ENCODE data around the gene PRKCE. TPM values are rescaled to one million over a fixed set of nuclear protein-coding genes. Genes with fewer than 3 reads are reported as not detected.

Gene PRKCE
- total RNA-seq, 2 experiments from 2014 or later, result 17.0 to 42.1 TPM

DNA sequence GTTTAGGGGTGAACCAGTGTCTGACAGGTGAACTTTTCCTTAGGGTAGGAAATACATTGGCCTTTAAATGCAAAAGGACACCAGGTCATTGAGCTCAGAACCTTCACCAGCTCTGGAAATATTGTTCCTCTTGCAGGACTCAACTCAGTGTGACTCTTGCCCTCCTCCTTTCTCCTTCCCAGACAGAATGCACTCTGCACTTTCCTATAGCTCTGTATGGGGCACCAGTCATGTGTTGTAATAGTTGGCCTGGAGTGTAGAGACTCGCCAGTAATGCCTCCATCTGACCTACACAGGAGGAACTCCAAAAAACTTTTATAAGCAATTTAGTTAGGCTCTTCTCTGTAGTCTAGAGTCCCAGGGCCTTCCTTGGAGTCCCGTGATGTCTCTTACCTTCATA lies 397.2 kb downstream of the PRKCE start:
- no peak for TF ChIP-seq EZH2phosphoT487 (IDR thresholded peaks at IDR 0.05; ENCODE audit: borderline replicate concordance, low read depth, low read length)
- TF ChIP-seq, protein P1, sequence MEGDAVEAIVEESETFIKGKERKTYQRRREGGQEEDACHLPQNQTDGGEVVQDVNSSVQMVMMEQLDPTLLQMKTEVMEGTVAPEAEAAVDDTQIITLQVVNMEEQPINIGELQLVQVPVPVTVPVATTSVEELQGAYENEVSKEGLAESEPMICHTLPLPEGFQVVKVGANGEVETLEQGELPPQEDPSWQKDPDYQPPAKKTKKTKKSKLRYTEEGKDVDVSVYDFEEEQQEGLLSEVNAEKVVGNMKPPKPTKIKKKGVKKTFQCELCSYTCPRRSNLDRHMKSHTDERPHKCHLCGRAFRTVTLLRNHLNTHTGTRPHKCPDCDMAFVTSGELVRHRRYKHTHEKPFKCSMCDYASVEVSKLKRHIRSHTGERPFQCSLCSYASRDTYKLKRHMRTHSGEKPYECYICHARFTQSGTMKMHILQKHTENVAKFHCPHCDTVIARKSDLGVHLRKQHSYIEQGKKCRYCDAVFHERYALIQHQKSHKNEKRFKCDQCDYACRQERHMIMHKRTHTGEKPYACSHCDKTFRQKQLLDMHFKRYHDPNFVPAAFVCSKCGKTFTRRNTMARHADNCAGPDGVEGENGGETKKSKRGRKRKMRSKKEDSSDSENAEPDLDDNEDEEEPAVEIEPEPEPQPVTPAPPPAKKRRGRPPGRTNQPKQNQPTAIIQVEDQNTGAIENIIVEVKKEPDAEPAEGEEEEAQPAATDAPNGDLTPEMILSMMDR (conservative IDR thresholded peaks at IDR 0.05; ENCODE audit: low read length), result no peak
- intact Hi-C loops (cut with micrococcal nuclease; ENCODE audit: unreplicated experiment), result no loop called here
- Histone ChIP-seq H3K9me3 (ENCODE audit: low read length) (no peaks in the 10 kb centered on the region), H3K4me3 (ENCODE audit: low read depth, low read length, poor library complexity, severe bottlenecking) (no peak overlapping the region), H3K9me2 (ENCODE audit: insufficient read depth, low read length) (no peaks in the 10 kb centered on the region), H4K20me1 (ENCODE audit: insufficient read depth, low read length) (no peaks in the 10 kb centered on the region), H3K4me1 (ENCODE audit: insufficient read depth, low read length, poor library complexity, severe bottlenecking) (no peaks in the 10 kb centered on the region), H3K27ac (ENCODE audit: low read depth, low read length, poor library complexity, severe bottlenecking) (no peak overlapping the region), H2AFZ (ENCODE audit: low read length) (no peak overlapping the region), H3K36me3 (ENCODE audit: insufficient read depth, low read length) (no peaks in the 10 kb centered on the region), H3K4me2 (ENCODE audit: low read length) (no peak overlapping the region), H3K79me2 (ENCODE audit: insufficient read depth, low read depth, low read length) (no peaks in the 10 kb centered on the region)
- no peak for DNase-seq (ENCODE audit: low spot score)
- no TSS peak for BruUV-seq (replicated peaks)
- CTCF ChIA-PET (ENCODE audit: unreplicated experiment), result no interaction called here
- POLR2A ChIA-PET, result interaction anchor here (0.6 kb wide), 1 partner anchor 489 kb away, joined by 3 read pairs; no protein-coding TSS in a partner anchor

DNA sequence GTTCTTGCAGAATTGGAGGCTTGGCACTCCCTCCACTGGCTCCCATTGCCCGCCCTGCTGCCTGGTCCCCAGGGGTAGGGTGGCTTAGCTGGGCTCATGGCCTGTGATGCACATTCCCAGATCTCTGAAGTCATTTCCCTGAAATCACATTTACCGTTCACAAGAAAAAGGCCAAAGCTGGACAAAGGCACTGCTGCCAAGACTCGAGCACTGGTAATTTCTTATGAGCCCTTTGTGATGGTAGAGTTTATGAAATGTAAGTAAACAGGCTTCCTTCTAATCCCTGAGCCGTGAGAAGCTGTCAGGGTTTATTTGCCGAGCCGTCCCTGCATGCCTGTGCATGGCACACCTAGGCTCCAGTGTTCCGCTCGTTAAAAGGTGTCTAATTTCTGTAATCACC lies 398.6 kb downstream of the PRKCE start:
- CTCF ChIA-PET (ENCODE audit: unreplicated experiment), result no interaction called here
- intact Hi-C loops (cut with micrococcal nuclease; ENCODE audit: unreplicated experiment), result no loop called here
- no TSS peak for BruUV-seq (replicated peaks)

DNA sequence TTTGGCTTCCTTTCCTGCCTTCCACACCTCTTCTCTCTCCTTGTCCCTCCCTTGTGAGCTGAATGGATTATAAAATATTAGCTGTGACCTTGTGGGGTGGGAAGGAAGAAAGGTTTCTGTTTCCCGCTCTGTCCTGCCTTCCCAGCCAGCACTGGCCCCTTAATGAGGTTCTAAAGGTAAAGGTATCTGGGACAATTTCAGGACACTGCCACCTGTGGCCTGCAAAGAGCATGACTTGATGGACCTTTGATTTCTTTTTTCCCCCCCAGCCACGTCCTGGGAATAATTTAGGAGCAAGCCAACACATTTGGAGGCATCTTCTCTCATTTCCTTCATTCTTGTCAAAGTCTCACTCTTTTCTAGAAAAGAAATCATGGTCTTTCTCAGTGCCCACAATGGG lies 399.0 kb downstream of the PRKCE start:
- no peaks in the 10 kb centered on the region for H3K9me2 ChIP-seq (ENCODE audit: insufficient read depth, low read length)
- H3K4me3 ChIP-seq (ENCODE audit: low read depth, low read length, poor library complexity, severe bottlenecking), result no peak overlapping the region
- ChIA-PET POLR2A (interaction anchor here (1.0 kb wide), 1 partner anchor 85 kb away, joined by 3 read pairs; no protein-coding TSS in a partner anchor), CTCF (ENCODE audit: unreplicated experiment) (no interaction called here)
- no peaks in the 10 kb centered on the region for H3K4me1 ChIP-seq (ENCODE audit: insufficient read depth, low read length, poor library complexity, severe bottlenecking)
- DNase-seq (ENCODE audit: low spot score), result no peak
- intact Hi-C loops (cut with micrococcal nuclease; ENCODE audit: unreplicated experiment), result no loop called here
- TF ChIP-seq, protein P1 (conservative IDR thresholded peaks at IDR 0.05; ENCODE audit: low read length), result no peak; the same call in 1 of the 2 replicates
- TF ChIP-seq EZH2phosphoT487 (IDR thresholded peaks at IDR 0.05; ENCODE audit: borderline replicate concordance, low read depth, low read length), result no peak
- no peaks in the 10 kb centered on the region for H3K36me3 ChIP-seq (ENCODE audit: insufficient read depth, low read length)
- no peaks in the 10 kb centered on the region for H4K20me1 ChIP-seq (ENCODE audit: insufficient read depth, low read length)
- no peaks in the 10 kb centered on the region for H3K9me3 ChIP-seq (ENCODE audit: low read length)
- no TSS peak for BruUV-seq (replicated peaks)
- H3K27ac ChIP-seq (ENCODE audit: low read depth, low read length, poor library complexity, severe bottlenecking), result no peak overlapping the region
- no peaks in the 10 kb centered on the region for H3K79me2 ChIP-seq (ENCODE audit: insufficient read depth, low read depth, low read length)
- no peak overlapping the region for H2AFZ ChIP-seq (ENCODE audit: low read length)
- H3K4me2 ChIP-seq (ENCODE audit: low read length), result no peak overlapping the region

More for the DNA sequence above, 398.6 kb downstream of the PRKCE start:
- H3K4me2 ChIP-seq (ENCODE audit: low read length), result no peak overlapping the region
- no peak overlapping the region for H2AFZ ChIP-seq (ENCODE audit: low read length)
- H3K9me3 ChIP-seq (ENCODE audit: low read length), result no peaks in the 10 kb centered on the region
- no peaks in the 10 kb centered on the region for H3K79me2 ChIP-seq (ENCODE audit: insufficient read depth, low read depth, low read length)
- no peaks in the 10 kb centered on the region for H4K20me1 ChIP-seq (ENCODE audit: insufficient read depth, low read length)
- no peak for DNase-seq (ENCODE audit: low spot score)
- no peak overlapping the region for H3K4me3 ChIP-seq (ENCODE audit: low read depth, low read length, poor library complexity, severe bottlenecking)
- no peaks in the 10 kb centered on the region for H3K4me1 ChIP-seq (ENCODE audit: insufficient read depth, low read length, poor library complexity, severe bottlenecking)
- H3K9me2 ChIP-seq (ENCODE audit: insufficient read depth, low read length), result no peaks in the 10 kb centered on the region
- H3K27ac ChIP-seq (ENCODE audit: low read depth, low read length, poor library complexity, severe bottlenecking), result no peak overlapping the region
- POLR2A ChIA-PET, result interaction anchor here (1.0 kb wide), 1 partner anchor 85 kb away, joined by 3 read pairs; no protein-coding TSS in a partner anchor
- no peaks in the 10 kb centered on the region for H3K36me3 ChIP-seq (ENCODE audit: insufficient read depth, low read length)
- TF ChIP-seq, protein P1 (conservative IDR thresholded peaks at IDR 0.05; ENCODE audit: low read length), result no peak
- no peak for TF ChIP-seq EZH2phosphoT487 (IDR thresholded peaks at IDR 0.05; ENCODE audit: borderline replicate concordance, low read depth, low read length)

Data from OCI-LY7 (cell line).